Mesothelial cell of epicardium (in vitro differentiated cells): Measurements from ENCODE around the gene TMEM53. TPM values are rescaled to one million over a fixed set of nuclear protein-coding genes. Genes with fewer than 3 reads are reported as not detected.

ENCODE experiments used
- DNase-seq, 2 experiments: peaks; one replicate each; pipeline ENCODE4 v3.0.0; 2021; ENCODE audit warnings: low spot score in 2 of 2; ENCODE audit not compliant: unreplicated experiment in 2 of 2
- H3K27ac Mint-ChIP-seq: 2 replicates; pipeline ENCODE4 v1.8.0; 2021; ENCODE audit warnings: mixed read lengths
- H3K27me3 Mint-ChIP-seq: 2 replicates; pipeline ENCODE4 v1.8.0; 2021; ENCODE audit warnings: low read depth, mixed read lengths
- H3K36me3 Mint-ChIP-seq: 2 replicates; pipeline ENCODE4 v1.8.0; 2021; ENCODE audit warnings: mixed read lengths
- H3K4me1 Mint-ChIP-seq: 2 replicates; pipeline ENCODE4 v1.8.0; 2021; ENCODE audit warnings: mixed read lengths
- H3K4me3 Mint-ChIP-seq: 2 replicates; pipeline ENCODE4 v1.8.0; 2021; ENCODE audit warnings: mild to moderate bottlenecking, moderate library complexity, mixed read lengths
- H3K9me3 Mint-ChIP-seq: 2 replicates; pipeline ENCODE4 v1.8.0; 2021; ENCODE audit warnings: mixed read lengths
- total RNA-seq: library from RNA; stranded (reverse); gene quantifications from 3 replicates; pipeline ENCODE4 v1.2.1, GENCODE V29; 2021
- TF ChIP-seq, protein P1 (sequence below): fragments of 200-600 bp; sonication (generic); IDR thresholded peaks from one replicate; pipeline ENCODE4 v1.5.0; 2021; ENCODE audit warnings: antibody characterized with exemption; ENCODE audit not compliant: unreplicated experiment

The TMEM53 gene
- total RNA-seq, 1 donor from 2014 or later = 8.9 TPM

DNA sequence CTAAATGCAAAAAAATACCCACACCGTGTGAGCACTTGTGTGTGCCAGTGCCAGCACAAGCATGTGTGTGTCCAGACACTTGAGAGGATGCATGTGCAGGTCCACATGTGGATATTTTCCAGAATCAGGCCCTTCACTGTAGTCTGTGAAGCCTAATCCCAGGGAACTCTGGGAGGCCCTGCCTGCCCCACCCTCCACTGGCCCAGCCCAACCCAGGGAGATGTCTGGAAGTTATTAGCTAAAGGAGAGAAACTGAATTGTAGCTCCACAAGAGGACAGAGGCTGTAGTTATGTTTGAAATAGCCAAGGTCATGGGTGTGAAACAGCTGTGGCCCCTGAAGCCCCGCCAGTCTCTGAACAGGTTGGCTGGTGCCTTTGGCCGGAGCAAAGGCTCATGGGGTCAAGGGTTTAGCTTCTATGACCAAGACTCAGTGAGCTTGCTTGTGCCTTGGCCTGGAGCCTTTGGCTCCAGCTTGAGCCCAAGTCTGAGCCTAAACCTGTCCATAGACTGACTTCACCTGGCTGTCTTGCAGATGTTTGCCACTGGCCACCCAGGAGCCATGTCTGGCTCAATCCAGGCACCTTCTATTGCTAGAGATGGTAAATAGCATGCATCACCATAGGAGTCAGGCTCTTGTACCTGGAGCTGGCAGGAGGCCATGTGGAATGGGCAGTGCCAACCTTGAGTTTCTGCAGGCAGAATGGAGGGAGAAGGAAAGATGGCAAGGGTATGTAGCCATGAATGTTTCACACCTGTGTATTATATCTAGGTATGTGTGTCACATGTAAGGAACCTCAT is 69.9 kb downstream of the TMEM53 start:
- DNase-seq = no peak
- H3K4me3 Mint-ChIP-seq = no peak overlapping the region
- peaks cover 3% of the 10 kb centered on the region for H3K4me1 Mint-ChIP-seq
- H3K27ac Mint-ChIP-seq = no peak overlapping the region
- H3K36me3 Mint-ChIP-seq = no peaks in the 10 kb centered on the region
- TF ChIP-seq, protein P1, sequence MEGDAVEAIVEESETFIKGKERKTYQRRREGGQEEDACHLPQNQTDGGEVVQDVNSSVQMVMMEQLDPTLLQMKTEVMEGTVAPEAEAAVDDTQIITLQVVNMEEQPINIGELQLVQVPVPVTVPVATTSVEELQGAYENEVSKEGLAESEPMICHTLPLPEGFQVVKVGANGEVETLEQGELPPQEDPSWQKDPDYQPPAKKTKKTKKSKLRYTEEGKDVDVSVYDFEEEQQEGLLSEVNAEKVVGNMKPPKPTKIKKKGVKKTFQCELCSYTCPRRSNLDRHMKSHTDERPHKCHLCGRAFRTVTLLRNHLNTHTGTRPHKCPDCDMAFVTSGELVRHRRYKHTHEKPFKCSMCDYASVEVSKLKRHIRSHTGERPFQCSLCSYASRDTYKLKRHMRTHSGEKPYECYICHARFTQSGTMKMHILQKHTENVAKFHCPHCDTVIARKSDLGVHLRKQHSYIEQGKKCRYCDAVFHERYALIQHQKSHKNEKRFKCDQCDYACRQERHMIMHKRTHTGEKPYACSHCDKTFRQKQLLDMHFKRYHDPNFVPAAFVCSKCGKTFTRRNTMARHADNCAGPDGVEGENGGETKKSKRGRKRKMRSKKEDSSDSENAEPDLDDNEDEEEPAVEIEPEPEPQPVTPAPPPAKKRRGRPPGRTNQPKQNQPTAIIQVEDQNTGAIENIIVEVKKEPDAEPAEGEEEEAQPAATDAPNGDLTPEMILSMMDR = no peak
- no peaks in the 10 kb centered on the region for H3K9me3 Mint-ChIP-seq
- H3K27me3 Mint-ChIP-seq = peaks cover 46% of the 10 kb centered on the region

DNA sequence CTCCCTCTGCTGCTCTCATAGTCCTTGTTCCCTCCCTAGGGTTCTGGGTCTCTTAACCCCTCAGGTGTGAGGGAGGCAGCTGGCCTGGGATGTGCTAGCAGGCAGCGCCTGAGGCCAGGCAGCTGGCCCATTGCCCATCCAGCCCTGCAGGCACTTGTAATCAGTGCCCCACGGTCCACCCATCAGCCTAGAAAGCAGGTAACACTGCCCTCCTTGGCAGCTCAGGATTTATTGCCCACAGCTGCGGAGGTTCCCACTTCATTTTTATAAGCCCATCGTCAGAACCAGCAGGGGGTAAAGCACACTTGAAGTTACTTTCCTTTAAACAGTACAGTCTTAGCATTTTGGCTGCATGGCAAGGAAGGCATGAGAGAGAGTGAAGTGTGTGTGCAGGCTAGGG is 70.6 kb downstream of the TMEM53 start:
- TF ChIP-seq, protein P1 = no peak
- DNase-seq = no peak
- peaks cover 3% of the 10 kb centered on the region for H3K4me1 Mint-ChIP-seq
- H3K27me3 Mint-ChIP-seq = peaks cover 41% of the 10 kb centered on the region
- H3K36me3 Mint-ChIP-seq = no peaks in the 10 kb centered on the region
- H3K9me3 Mint-ChIP-seq = no peaks in the 10 kb centered on the region
- no peak overlapping the region for H3K4me3 Mint-ChIP-seq
- H3K27ac Mint-ChIP-seq = no peak overlapping the region

Other genes with a start within 250 kb of the TMEM53 start
- gene ARMH1, start 233 bp upstream of the TMEM53 start, total RNA-seq = 14.9 to 19.1 TPM (median 17.9 TPM) in 3 replicates
- gene RNU5D-1, start 56.7 kb upstream of the TMEM53 start, total RNA-seq = not detected in 3 replicates
- 17.1 to 20.4 TPM (median 18.2 TPM) in 3 replicates for gene KIF2C, start 65.4 kb upstream of the TMEM53 start, total RNA-seq
- gene RPS8, start 101.1 kb upstream of the TMEM53 start, total RNA-seq = 2,191 to 2,296 TPM (median 2,278 TPM) in 3 replicates
- 1.4 to 1.7 TPM (median 1.4 TPM) in 3 replicates for gene BEST4, start 113.7 kb upstream of the TMEM53 start, total RNA-seq
- 24.7 to 27.5 TPM (median 27.4 TPM) in 3 replicates for gene PLK3, start 125.9 kb upstream of the TMEM53 start, total RNA-seq
- gene DYNLT4, start 132.9 kb upstream of the TMEM53 start, total RNA-seq = 0.31 to 0.72 TPM (median 0.47 TPM) in 3 replicates
- 33.6 to 43.7 TPM (median 38.3 TPM) in 3 replicates for gene BTBD19, start 134.0 kb upstream of the TMEM53 start, total RNA-seq
- 1.4 to 1.7 TPM (median 1.4 TPM) in 3 replicates for gene PTCH2, start 168.8 kb upstream of the TMEM53 start, total RNA-seq